CD4-positive, alpha-beta T cell treated with Interferon gamma for 1 hour (primary cell): ENCODE measurements around the gene SPATA13.

Experiments
- DNase-seq: peaks from one replicate; pipeline ENCODE4 v3.0.0-alpha.2; 2020

SPATA13 gene

GRCh38 chr13:24168392-24168750 lies 7.9 kb downstream of the SPATA13 start:
- DNase-seq, result no peak

DNA sequence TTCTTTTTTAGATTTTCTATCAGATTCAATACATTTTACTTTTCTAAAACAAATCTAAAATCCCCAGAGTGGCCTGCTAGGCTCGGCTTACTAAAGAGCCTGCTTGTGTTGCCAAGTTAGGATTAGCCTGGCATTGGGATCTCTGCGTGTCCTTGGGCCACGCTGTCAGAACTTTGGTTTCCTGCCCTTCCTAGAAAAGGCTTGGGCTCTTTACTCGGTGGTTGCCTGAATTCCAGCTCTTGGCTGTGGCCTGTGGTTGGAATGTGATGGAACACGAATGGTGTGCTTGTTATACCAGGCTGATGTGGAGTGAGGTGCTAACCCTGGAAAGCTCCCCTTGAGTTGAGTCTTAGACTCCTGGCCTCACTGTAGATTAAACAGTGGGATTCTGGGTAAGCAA lies 8.5 kb downstream of the SPATA13 start:
- DNase-seq, result no peak

DNA sequence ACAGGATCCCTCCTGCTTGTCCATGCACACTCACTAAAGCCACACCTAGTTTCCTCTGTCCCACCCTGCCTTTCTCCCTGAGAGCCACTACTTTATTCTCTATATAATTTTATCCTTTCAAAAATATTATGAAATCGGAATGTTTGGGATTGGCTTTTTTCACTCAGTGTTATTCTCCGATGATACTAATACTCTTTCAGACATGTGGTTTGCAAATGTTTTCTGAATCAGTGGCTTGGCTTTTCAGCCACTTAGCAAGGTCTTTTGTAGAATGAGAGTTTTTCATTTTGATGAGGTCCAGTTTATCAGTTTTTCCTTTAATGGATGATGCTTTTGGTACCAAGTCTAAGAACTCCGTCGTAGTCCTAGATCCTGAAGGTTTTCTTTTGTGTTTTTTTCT lies 11.6 kb downstream of the SPATA13 start:
- DNase-seq, result no peak

- no peak for DNase-seq
Observed at GRCh38 chr13:24173795-24174194, 13.3 kb downstream of the SPATA13 start.

DNA sequence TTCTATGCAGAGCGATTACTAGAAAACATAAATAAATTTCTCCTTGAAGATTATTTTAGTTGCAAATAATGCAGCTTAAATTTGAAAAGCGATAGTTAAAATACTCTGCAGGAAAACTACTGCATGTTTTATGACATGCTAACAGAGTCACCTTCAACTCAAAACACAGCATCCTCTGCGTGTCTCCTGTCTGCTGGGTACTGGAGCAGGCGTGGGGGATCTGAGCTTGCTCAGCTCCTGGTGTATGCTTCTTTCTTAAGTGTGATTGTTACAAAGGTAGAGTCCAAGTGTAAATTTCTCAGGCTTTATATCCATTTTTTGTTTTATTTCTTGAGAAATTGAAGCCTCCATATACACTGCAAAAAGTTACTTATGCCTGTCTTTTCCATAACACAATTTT lies 15.3 kb downstream of the SPATA13 start:
- DNase-seq, result no peak

DNA sequence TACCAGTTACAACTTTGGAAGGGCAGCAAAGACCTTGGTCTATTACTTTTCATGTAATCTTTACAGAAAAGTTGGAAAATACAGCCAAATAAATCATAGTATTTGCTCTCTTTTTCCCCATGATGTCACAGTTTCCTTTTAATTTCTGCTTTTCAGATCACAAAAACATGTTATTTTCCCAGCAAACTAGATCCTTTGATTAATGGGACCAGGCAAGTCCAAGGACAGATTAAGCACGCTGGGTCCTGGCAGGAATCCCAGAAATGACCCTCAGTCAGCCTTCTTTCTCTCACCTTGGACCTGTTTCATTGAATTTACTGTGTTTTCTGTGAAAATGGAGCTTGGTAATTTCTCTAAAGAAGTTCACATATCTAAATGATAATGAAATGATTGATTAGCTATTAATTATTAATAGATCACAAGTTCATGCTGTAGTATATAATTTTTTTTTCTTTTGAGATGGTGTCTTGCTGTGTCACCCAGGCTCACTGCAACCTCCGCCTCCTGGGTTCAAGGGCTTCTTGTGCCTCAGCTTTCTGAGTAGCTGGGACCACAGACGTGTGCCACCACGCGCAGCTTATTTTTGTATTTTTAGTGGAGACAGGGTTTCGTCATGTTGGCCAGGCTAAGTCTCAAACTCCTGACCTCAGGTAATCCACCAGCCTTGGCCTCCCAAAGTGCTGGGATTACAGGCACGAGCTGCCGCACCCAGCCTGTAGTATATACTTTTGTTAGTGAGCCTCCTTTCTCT lies 16.0 kb downstream of the SPATA13 start:
- no peak for DNase-seq

DNA sequence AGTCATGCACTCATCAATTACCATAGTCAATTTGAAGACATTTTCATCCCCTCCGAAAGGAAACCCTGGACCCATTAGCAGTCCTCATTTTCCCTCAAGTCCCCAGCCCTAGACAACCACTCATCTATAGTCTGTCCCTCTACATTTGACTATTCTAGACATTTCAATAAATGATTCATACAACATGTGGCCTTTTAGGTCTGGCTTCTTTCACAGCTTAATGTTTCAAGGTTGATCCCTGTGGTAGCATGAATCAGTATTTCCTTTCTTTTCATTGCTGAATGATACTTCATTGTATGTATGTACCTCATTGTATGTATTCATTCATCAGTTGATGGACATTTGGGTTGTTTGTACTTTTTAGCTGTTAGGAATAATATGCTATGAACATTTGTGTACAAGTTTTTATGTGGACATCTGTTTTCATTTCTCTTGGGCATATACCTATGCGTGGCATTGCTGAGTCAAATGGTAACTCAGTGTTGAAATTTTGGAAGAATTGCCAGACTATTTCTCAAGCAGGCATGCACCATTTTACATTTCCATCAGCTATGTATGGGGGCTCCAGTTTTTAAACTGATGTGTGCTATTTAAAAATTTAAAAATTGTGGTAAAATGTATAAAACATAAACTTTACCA lies 18.4 kb downstream of the SPATA13 start:
- no peak for DNase-seq

DNA sequence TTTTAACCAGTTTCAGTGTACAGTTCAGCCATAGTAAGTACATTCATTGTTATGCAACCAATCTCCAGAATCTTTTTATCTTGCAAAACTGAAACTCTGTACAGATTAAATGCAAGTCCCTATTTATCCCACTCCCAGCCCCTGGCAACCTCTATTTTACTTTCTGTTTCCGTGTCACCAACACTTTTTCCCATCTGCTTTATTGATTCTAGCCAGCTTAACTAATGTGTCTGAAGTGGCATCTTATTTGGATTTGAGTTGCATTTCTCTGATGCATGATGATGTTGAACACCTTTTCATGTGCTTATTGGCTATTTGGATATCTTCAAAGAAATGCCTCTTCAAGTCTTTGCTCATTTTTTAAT lies 18.9 kb downstream of the SPATA13 start:
- DNase-seq, result no peak

DNA sequence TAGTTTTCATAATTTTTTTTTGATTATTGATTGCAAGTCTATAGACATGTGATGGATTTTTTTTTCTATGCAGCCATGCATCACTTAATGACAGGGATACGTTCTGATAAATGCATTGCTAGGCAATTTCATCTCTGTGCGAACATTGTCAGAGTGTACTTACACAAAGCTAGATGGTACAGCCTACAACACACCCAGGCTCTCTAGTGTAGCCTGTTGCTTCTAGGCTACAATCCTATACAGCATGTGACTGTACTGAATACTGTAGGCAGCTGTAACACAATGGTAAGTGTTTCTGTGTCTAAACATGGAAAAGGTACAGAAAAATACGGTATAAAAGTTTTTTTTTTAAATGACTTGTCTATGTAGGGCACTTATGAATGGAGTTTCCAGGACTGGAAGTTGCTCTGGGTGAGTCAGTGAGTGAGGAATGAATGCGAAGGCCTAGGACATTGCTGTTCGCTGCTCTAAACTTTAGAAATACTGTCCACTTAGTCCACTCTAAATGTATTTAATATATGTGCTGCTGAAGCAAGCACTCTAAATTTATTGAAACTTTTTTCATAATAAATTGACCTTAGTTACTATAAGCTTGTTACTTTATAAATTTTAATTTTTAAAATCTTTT lies 20.3 kb downstream of the SPATA13 start:
- no peak for DNase-seq

GRCh38 chr13:24181991-24182702 lies 21.6 kb downstream of the SPATA13 start:
- DNase-seq, result no peak

DNA sequence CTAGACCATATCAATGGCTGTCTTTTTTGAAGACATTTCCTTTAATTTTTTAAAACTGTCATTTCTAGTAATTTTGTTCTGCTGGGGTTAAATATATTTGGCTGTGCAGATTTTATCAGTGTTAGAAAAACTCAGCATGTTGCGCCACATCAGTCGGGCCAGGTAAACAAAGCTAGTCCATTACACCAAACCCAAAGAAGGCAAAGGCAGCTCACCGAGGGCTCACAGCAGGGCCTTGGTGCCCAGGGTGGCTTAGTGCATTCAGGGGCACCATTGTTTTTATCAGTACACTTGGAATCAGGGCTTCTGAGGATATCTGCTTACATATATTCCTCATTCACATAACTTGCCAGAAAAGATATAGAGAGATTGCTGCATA lies 22.2 kb downstream of the SPATA13 start:
- DNase-seq, result no peak

DNA sequence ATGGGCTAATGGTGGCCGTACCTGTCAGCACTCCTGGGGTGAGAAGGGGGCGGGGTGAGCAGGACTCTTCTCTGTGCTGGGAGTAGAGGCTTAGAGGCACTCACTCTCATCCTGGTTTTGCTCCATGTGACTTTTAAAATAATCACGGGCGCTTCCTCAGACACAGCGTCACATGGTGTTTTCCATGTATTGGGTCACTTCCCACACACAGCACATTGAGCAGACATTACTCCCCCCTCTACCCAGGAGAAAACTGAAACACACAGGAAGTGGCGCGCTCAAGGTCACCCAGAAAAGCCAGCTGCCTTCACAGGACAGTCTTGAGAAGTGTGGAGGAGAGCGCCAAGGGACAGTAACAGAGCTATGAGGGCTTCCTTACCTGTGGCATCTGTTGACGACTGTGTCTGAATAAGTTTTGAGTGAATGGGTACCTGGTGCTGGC lies 23.2 kb downstream of the SPATA13 start:
- no peak for DNase-seq

- no peak for DNase-seq
Observed at GRCh38 chr13:24184265-24184841, 23.8 kb downstream of the SPATA13 start.

- DNase-seq, result no peak
Observed at GRCh38 chr13:24184882-24185281, 24.4 kb downstream of the SPATA13 start.

- no peak for DNase-seq
Observed at GRCh38 chr13:24185591-24186232, 25.2 kb downstream of the SPATA13 start.

GRCh38 chr13:24187185-24187584 lies 26.7 kb downstream of the SPATA13 start:
- no peak for DNase-seq

DNA sequence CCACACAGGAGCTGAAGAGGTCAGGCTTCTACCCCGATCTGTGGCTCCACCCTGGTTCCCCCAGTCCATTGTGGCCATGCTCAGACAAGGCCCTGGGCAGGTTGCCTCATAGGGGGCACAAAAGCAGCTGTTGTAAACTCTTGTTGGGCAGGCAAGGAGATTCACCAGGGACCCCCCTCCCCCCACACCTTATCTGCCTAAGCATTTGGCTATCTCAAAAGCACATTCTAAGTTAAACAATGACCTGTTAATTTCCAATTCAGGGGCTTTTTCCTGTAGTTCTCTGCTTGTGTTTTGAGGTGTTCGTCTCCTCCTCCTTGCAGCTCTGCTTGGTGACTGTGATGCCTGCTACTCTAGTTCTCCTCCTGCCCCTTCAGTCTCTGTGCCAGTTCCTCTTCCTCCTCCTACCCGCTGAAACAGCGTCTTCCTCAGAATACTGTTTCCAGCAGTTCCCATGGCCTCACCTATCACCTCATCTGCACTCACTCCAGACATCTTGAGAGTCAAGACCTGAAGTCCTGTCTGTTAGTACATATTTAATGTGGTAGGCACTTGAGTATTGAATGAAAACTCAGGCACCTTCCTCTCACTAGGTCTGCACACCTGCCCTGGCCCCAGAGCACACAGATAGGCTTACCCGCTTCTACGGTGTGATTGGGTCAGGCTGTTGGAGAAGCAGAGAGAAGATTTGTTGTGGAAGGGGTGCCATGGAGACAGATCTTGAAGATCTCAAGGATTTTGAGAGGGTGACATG lies 31.7 kb downstream of the SPATA13 start:
- no peak for DNase-seq

- no peak for DNase-seq
Observed at GRCh38 chr13:24192811-24193162, 32.3 kb downstream of the SPATA13 start.

- no peak for DNase-seq
Observed at GRCh38 chr13:24194447-24194846, 33.9 kb downstream of the SPATA13 start.

DNA sequence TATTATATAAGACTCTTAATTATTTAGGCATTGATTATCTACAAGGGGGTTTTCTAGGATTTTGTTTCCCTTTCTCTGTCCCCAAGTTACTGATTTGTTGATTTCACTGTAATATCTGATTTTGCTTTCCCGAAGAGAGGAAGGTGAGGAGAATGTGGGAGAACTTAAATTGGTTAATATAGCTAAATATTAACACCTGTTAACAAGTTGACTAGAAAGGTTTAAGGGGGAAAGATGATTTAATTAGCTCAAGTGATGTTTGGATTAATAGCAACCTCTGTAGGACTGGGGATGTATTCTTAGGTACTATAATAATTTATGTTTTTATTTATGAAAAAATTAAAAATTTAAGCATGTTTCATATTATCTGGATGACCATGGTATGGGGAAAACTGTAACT lies 35.1 kb downstream of the SPATA13 start:
- no peak for DNase-seq

GRCh38 chr13:24196593-24197197 lies 36.2 kb downstream of the SPATA13 start:
- DNase-seq, result no peak

GRCh38 chr13:24199016-24199415 lies 38.5 kb downstream of the SPATA13 start:
- no peak for DNase-seq
